ENCODE results near the gene CELSR2. TPM values are rescaled to one million over a fixed set of nuclear protein-coding genes. Genes with fewer than 3 reads are reported as not detected.

Gene CELSR2
- total RNA-seq, 1 donor from 2014 or later, result 38.7 TPM

- TF ChIP-seq, protein P1, sequence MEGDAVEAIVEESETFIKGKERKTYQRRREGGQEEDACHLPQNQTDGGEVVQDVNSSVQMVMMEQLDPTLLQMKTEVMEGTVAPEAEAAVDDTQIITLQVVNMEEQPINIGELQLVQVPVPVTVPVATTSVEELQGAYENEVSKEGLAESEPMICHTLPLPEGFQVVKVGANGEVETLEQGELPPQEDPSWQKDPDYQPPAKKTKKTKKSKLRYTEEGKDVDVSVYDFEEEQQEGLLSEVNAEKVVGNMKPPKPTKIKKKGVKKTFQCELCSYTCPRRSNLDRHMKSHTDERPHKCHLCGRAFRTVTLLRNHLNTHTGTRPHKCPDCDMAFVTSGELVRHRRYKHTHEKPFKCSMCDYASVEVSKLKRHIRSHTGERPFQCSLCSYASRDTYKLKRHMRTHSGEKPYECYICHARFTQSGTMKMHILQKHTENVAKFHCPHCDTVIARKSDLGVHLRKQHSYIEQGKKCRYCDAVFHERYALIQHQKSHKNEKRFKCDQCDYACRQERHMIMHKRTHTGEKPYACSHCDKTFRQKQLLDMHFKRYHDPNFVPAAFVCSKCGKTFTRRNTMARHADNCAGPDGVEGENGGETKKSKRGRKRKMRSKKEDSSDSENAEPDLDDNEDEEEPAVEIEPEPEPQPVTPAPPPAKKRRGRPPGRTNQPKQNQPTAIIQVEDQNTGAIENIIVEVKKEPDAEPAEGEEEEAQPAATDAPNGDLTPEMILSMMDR (IDR thresholded peaks at IDR 0.05; ENCODE audit: unreplicated experiment), result no peak
- H3K27me3 Mint-ChIP-seq, result no peaks in the 10 kb centered on the region
- peak overlapping the region; percentile 16 for H3K4me3 Mint-ChIP-seq (ENCODE audit: low read depth)
- peaks cover 26% of the 10 kb centered on the region for H3K4me1 Mint-ChIP-seq (ENCODE audit: low read depth)
- no peaks in the 10 kb centered on the region for H3K9me3 Mint-ChIP-seq (ENCODE audit: low read depth)
- peak overlapping the region; percentile 59 for H3K27ac Mint-ChIP-seq
- H3K36me3 Mint-ChIP-seq (ENCODE audit: insufficient read depth), result peaks cover 17% of the 10 kb centered on the region
- DNase-seq (ENCODE audit: low spot score, unreplicated experiment), result no peak
These were observed 4.7 kb downstream of the CELSR2 start for GRCh38 chr1:109253803-109254620.

DNA sequence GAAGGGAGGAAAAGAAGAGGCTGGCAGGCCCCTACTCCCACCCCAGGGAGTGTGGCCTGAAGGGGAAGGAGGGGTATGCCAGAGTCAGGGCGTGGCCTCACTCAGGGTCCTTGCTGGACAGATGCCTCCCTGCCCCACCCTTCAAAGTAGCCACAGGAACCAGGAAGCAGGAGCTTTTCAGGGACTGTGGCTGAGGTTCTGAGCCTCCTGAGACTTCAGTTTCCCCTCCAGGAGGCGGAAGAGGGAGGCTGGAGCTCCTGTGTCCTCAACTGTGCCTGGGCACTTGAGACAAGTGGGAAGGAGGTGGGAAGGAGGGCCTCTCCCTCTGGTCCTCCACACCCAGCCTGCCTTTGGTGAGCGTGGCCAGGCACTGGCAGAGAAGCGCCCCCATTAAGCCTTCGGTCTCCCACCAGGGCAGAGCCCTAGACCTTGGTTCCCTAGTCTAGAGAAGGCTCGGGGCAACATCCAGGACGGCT is 5.3 kb downstream of the CELSR2 start:
- Mint-ChIP-seq H3K4me3 (ENCODE audit: low read depth) (peak overlapping the region; percentile 16), H3K27ac (no peak overlapping the region), H3K36me3 (ENCODE audit: insufficient read depth) (peaks cover 17% of the 10 kb centered on the region), H3K9me3 (ENCODE audit: low read depth) (no peaks in the 10 kb centered on the region), H3K27me3 (no peaks in the 10 kb centered on the region), H3K4me1 (ENCODE audit: low read depth) (peaks cover 26% of the 10 kb centered on the region)
- DNase-seq (ENCODE audit: low spot score, unreplicated experiment), result no peak
- TF ChIP-seq, protein P1 (IDR thresholded peaks at IDR 0.05; ENCODE audit: unreplicated experiment), result no peak

GRCh38 chr1:109255097-109255651 is 5.8 kb downstream of the CELSR2 start:
- no peak for DNase-seq (ENCODE audit: low spot score, unreplicated experiment)
- Mint-ChIP-seq H3K27me3 (no peaks in the 10 kb centered on the region), H3K4me3 (ENCODE audit: low read depth) (peak overlapping the region; percentile 40), H3K9me3 (ENCODE audit: low read depth) (no peaks in the 10 kb centered on the region), H3K4me1 (ENCODE audit: low read depth) (peaks cover 28% of the 10 kb centered on the region), H3K27ac (peak overlapping the region; percentile 60), H3K36me3 (ENCODE audit: insufficient read depth) (peaks cover 18% of the 10 kb centered on the region)
- TF ChIP-seq, protein P1 (IDR thresholded peaks at IDR 0.05; ENCODE audit: unreplicated experiment), result peak; percentile 10

DNA sequence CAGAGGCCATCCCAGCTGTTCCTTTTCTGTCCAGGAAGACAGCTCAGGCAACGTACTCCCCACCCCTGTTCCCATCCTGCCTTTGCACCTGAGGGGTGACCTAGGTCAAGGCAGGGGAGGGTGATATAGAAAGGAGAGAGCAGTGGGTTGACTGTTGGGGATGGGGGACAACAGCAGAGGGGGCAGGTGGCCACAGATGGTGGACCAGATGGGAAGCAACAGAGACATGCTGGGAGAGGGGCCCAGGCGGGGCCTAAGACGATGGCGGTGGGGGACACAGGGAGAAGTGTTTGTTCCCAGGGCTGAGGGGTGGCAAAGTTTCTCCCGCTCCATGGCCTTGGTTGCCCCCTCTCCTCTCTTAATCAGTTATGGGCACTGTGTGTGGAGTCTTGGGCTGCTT is 6.3 kb downstream of the CELSR2 start:
- H3K9me3 Mint-ChIP-seq (ENCODE audit: low read depth), result no peaks in the 10 kb centered on the region
- DNase-seq (ENCODE audit: low spot score, unreplicated experiment), result no peak
- H3K4me1 Mint-ChIP-seq (ENCODE audit: low read depth), result peaks cover 28% of the 10 kb centered on the region
- TF ChIP-seq, protein P1 (IDR thresholded peaks at IDR 0.05; ENCODE audit: unreplicated experiment), result no peak
- H3K27me3 Mint-ChIP-seq, result no peaks in the 10 kb centered on the region
- peaks cover 18% of the 10 kb centered on the region for H3K36me3 Mint-ChIP-seq (ENCODE audit: insufficient read depth)
- H3K4me3 Mint-ChIP-seq (ENCODE audit: low read depth), result no peak overlapping the region
- H3K27ac Mint-ChIP-seq, result peak overlapping the region; percentile 60

- Mint-ChIP-seq H3K4me3 (ENCODE audit: low read depth) (no peak overlapping the region), H3K27me3 (no peaks in the 10 kb centered on the region), H3K27ac (no peak overlapping the region), H3K4me1 (ENCODE audit: low read depth) (peaks cover 28% of the 10 kb centered on the region), H3K36me3 (ENCODE audit: insufficient read depth) (peaks cover 18% of the 10 kb centered on the region), H3K9me3 (ENCODE audit: low read depth) (no peaks in the 10 kb centered on the region)
- DNase-seq (ENCODE audit: low spot score, unreplicated experiment), result no peak
- TF ChIP-seq, protein P1 (IDR thresholded peaks at IDR 0.05; ENCODE audit: unreplicated experiment), result no peak
These were observed 6.7 kb downstream of the CELSR2 start for GRCh38 chr1:109256085-109256484.

All from progenitor cell of endocrine pancreas (in vitro differentiated cells).